Lower leg skin (tissue), 4 donors: ENCODE results near the gene PLEKHG4B. TPM values are rescaled to one million over a fixed set of nuclear protein-coding genes. Genes with fewer than 3 reads are reported as not detected.
A peak's percentile ranks its signal among the peaks of the same experiment; 100 is the strongest.
"Not testable (repeated sequence)": the region's sequence is repeated elsewhere in the genome, so short reads cannot be mapped to it uniquely, and the experiment has no call there.

Source experiments
- DNase-seq, 2 donors: peaks; one replicate each; pipeline ENCODE4 v3.0.0-alpha.2; 2019; ENCODE audit warnings: low spot score in 2 of 2
- H3K4me3 ChIP-seq: fragments of 200-600 bp; sonication (generic); 2 replicates; pipeline ENCODE4 v1.5.1; 2017; ENCODE audit warnings: mild to moderate bottlenecking, low read depth; ENCODE audit not compliant: poor library complexity, severe bottlenecking
- CTCF ChIP-seq, 3 donors: fragments of 450-650 bp; IDR thresholded peaks; one replicate each; pipeline ENCODE4 v1.5.1; 2016; ENCODE audit warnings: antibody characterized with exemption in 3 of 3, mild to moderate bottlenecking in 3 of 3, moderate library complexity in 2 of 3
- POLR2A ChIP-seq, 2 donors: fragments of 450-650 bp; IDR thresholded peaks; one replicate each; pipeline ENCODE4 v1.6.1; 2016 to 2017; ENCODE audit warnings: antibody characterized with exemption in 2 of 2, mild to moderate bottlenecking in 1 of 2, moderate library complexity in 1 of 2
- WGBS, 2 donors: methylation state at CpG; one replicate each; pipeline ENCODE4 v1.1.5; 2018; 5-methylcytosine and 5-hydroxymethylcytosine counted together
- intact Hi-C: fragments of 100-400 bp; cut with DNase I; formaldehyde crosslinking; loops from one replicate; pipeline ENCODE4 v1.15.0; 2023; ENCODE audit warnings: low total_unique reads
- total RNA-seq, 4 donors: library from RNA; depleted of rRNA; stranded (reverse); fragments of >200 nt; gene quantifications; one replicate each; pipeline ENCODE4 v1.1.0, GENCODE V29; 2016

PLEKHG4B gene
- total RNA-seq, 4 donors from 2014 or later, result 0.17 to 2.1 (median 0.36) TPM

GRCh38 chr5:207599-207998 is 115.6 kb downstream of the PLEKHG4B start:
- WGBS, 2 donors, result 80 to 83% methylated on average over 14 of the region's 14 CpGs
- intact Hi-C loops, result no loop called here
- H3K4me3 ChIP-seq, result no peak overlapping the region
- TF ChIP-seq CTCF (IDR thresholded peaks at IDR 0.05) (no peak), POLR2A (IDR thresholded peaks at IDR 0.05) (no peak)
- no peak for DNase-seq

DNA sequence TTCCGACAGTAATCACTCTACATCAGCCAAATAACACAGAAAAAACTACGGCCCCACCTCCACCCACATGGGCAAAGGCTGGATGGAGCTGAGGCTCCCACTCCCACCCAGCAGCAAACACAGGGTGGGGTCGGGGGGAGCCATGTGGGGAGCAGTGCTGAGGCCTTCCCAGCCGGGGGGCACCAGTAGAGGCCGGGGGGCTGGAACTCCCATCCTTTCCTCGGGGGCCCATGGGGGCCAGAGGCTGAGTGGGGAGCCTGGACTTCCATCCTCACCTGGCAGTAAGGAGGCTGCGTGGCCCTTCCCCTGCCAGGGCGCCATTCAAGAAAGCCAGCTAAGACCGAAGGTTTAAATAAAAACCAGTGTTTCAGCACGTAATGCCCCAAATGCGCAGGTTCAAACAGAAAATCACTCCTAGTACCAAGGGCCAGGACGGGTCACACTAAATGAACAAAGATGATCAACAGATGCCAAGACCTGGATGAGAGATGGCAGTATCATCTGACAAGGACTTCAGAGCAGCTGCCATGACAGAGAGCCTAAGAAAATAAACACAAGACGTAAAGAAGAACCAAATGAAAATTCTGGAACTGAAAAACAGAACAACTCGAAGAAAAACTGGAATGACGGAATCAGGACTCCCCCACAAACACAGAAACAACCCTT is 116.6 kb downstream of the PLEKHG4B start:
- 80 to 82% methylated on average over 15 of the region's 15 CpGs for WGBS, 2 donors
- DNase-seq, result no peak
- intact Hi-C loops, result no loop called here
- no peak overlapping the region for H3K4me3 ChIP-seq
- TF ChIP-seq POLR2A (IDR thresholded peaks at IDR 0.05) (no peak), CTCF (IDR thresholded peaks at IDR 0.05) (no peak)

GRCh38 chr5:213803-214395 is 121.9 kb downstream of the PLEKHG4B start:
- intact Hi-C loops, result no loop called here
- 92 to 93% methylated on average over 12 of the region's 12 CpGs for WGBS, 2 donors
- no peak for DNase-seq
- TF ChIP-seq CTCF (IDR thresholded peaks at IDR 0.05) (no peak), POLR2A (IDR thresholded peaks at IDR 0.05) (no peak)
- no peak overlapping the region for H3K4me3 ChIP-seq

GRCh38 chr5:215256-215655 is 123.3 kb downstream of the PLEKHG4B start:
- H3K4me3 ChIP-seq, intact Hi-C loops, DNase-seq: not testable (repeated sequence)
- WGBS, 2 donors, result 36 to 41% methylated on average over 2 of the region's 2 CpGs

GRCh38 chr5:216076-216475 is 124.1 kb downstream of the PLEKHG4B start:
- intact Hi-C loops, H3K4me3 ChIP-seq, DNase-seq: not testable (repeated sequence)
- WGBS, 2 donors, result 79 to 82% methylated on average over 9 of the region's 10 CpGs

DNA sequence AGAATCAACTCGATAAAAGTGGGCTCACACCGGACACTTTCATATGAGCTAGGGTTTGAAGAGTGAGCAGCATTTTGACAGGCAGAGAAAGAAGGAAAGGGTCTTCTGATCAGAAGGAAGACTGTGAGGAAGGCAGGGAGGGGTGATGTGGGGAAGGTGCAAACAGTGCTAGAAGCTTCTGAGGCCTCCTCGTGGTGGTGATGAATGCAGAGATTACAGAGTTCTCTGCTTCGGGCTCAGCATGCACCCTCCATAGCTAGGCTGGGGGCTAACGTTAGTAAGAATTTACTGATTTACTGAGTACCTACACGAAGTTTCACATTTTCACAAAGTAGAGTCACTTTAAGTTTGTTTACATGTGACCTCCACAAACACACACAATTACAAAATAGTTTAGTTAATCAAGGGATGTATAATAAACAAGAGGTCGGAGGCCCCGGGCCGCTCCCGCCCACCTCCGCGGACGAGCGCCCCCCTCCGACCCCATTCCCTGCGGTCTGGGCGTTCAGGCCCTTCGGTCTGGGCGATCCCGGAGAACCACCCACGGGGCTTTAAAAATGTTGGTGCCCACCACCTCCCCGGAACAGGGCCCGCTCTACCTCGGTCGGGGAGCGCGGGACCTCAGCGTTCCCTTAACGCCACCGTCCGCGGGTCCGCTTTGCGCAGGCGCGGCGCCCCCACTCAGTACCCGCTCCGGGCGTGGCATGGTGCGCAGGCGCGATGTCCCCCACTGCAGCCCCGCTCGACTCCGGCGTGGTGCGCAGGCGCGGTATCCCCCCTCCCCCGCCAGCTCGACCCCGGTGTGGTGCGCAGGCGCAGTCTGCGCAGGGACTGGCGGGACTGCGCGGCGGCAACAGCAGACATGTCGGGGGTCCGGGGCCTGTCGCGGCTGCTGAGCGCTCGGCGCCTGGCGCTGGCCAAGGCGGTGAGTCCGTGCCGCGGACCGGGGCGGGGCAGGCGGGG is 125.8 kb downstream of the PLEKHG4B start, which contains the start of the genes CCDC127 and SDHA:
Gene CCDC127 (minus strand): TSS at position 660 of the 963 bp plus-strand sequence. CDS start 1,304 bp downstream, outside the sequence.
Gene SDHA (plus strand): TSS at position 827 of the 963 bp plus-strand sequence. CDS start 36 bp downstream, at position 863.
- peak within 1 kb of the TSS; percentile 99 for H3K4me3 ChIP-seq
- 1% methylated on average over 37 to 53 of the region's 75 CpGs for WGBS, 2 donors
- TF ChIP-seq POLR2A (IDR thresholded peaks at IDR 0.05), result peak in 1 of 2 donors; percentile 59
- DNase-seq, result peak; percentile 94 to 99
- intact Hi-C loops, result not testable (repeated sequence)
